Activated T-cell treated with anti-CD3 and anti-CD28 coated beads, Interleukin-2, amount 50 U/mL, for 4 hours (primary cell): ENCODE data around the gene CDR2L. TPM values are rescaled to one million over a fixed set of nuclear protein-coding genes. Genes with fewer than 3 reads are reported as not detected.
"Not testable (repeated sequence)": the region's sequence is repeated elsewhere in the genome, so short reads cannot be mapped to it uniquely, and the experiment has no call there.

Experiments
- ATAC-seq, 2 donors: fragments of 200-7000 bp; cut with Tn5 transposase; one replicate each; pipeline ENCODE4 v1.10.0; 2021
- DNase-seq: peaks from one replicate; pipeline ENCODE4 v3.0.0-alpha.2; 2020
- H3K27me3 Mint-ChIP-seq: one replicate; pipeline ENCODE4 v1.8.0; 2021; ENCODE audit warnings: low read depth, mixed read lengths
- H3K36me3 Mint-ChIP-seq: one replicate; pipeline ENCODE4 v1.8.0; 2022; ENCODE audit warnings: mixed read lengths; ENCODE audit not compliant: insufficient read depth
- H3K4me1 Mint-ChIP-seq: one replicate; pipeline ENCODE4 v1.8.0; 2021; ENCODE audit warnings: low read depth, mixed read lengths
- H3K4me3 Mint-ChIP-seq: one replicate; pipeline ENCODE4 v1.8.0; 2021; ENCODE audit warnings: mild to moderate bottlenecking, moderate library complexity, mixed read lengths
- H3K9me3 Mint-ChIP-seq: one replicate; pipeline ENCODE4 v1.8.0; 2021; ENCODE audit warnings: mixed read lengths
- total RNA-seq, 3 donors: library from RNA; stranded (reverse); gene quantifications; one replicate each; pipeline ENCODE4 v1.2.1, GENCODE V29; 2021

The CDR2L gene
- total RNA-seq, 3 donors from 2014 or later: 0.84 to 1.3 (median 1.0) TPM

- peaks cover 10% of the 10 kb centered on the region for H3K4me1 Mint-ChIP-seq
- H3K4me3 Mint-ChIP-seq: no peak overlapping the region
- no peaks in the 10 kb centered on the region for H3K27me3 Mint-ChIP-seq
Measured at GRCh38 chr17:75024686-75025397, 37.4 kb downstream of the CDR2L start.

GRCh38 chr17:75025398-75025734 is 37.9 kb downstream of the CDR2L start:
- H3K9me3 Mint-ChIP-seq, ATAC-seq, H3K27me3 Mint-ChIP-seq, DNase-seq, H3K4me3 Mint-ChIP-seq: not testable (repeated sequence)
- H3K4me1 Mint-ChIP-seq: peaks cover 11% of the 10 kb centered on the region
- H3K36me3 Mint-ChIP-seq: peaks cover 25% of the 10 kb centered on the region

More at GRCh38 chr17:75024686-75025397, 37.4 kb downstream of the CDR2L start:
- ATAC-seq (peak; percentile 37 to 65), DNase-seq (no peak)
- Mint-ChIP-seq H3K9me3 (no peaks in the 10 kb centered on the region), H3K36me3 (peaks cover 28% of the 10 kb centered on the region)

- Mint-ChIP-seq H3K36me3 (peaks cover 13% of the 10 kb centered on the region), H3K4me1 (peaks cover 15% of the 10 kb centered on the region)
- not testable (repeated sequence) for H3K27me3 Mint-ChIP-seq, ATAC-seq, H3K9me3 Mint-ChIP-seq, H3K4me3 Mint-ChIP-seq, DNase-seq
Measured at GRCh38 chr17:75026650-75027049, 39.2 kb downstream of the CDR2L start.

- Mint-ChIP-seq H3K27me3 (peaks cover 2% of the 10 kb centered on the region), H3K4me1 (peaks cover 31% of the 10 kb centered on the region), H3K4me3 (no peak overlapping the region), H3K9me3 (no peaks in the 10 kb centered on the region), H3K36me3 (no peaks in the 10 kb centered on the region)
- no peak for ATAC-seq
- DNase-seq: no peak
Measured at GRCh38 chr17:75030161-75030560, 42.7 kb downstream of the CDR2L start.

- H3K4me3 Mint-ChIP-seq: peak overlapping the region; percentile 74
- H3K27me3 Mint-ChIP-seq: peaks cover 2% of the 10 kb centered on the region
- no peak for ATAC-seq
- no peaks in the 10 kb centered on the region for H3K36me3 Mint-ChIP-seq
- H3K9me3 Mint-ChIP-seq: no peaks in the 10 kb centered on the region
- H3K4me1 Mint-ChIP-seq: peaks cover 40% of the 10 kb centered on the region
- peak; percentile 45 for DNase-seq
Measured at GRCh38 chr17:75031972-75032719, 44.7 kb downstream of the CDR2L start.

GRCh38 chr17:75032720-75033280 is 45.4 kb downstream of the CDR2L start:
- peak overlapping the region; percentile 74 for H3K4me3 Mint-ChIP-seq
- ATAC-seq (no peak), DNase-seq (no peak)
- H3K36me3 Mint-ChIP-seq: no peaks in the 10 kb centered on the region
- peaks cover 44% of the 10 kb centered on the region for H3K4me1 Mint-ChIP-seq
- peaks cover 2% of the 10 kb centered on the region for H3K27me3 Mint-ChIP-seq
- H3K9me3 Mint-ChIP-seq: no peaks in the 10 kb centered on the region

GRCh38 chr17:75033346-75034235 is 46.2 kb downstream of the CDR2L start:
- Mint-ChIP-seq H3K9me3 (no peaks in the 10 kb centered on the region), H3K27me3 (peaks cover 2% of the 10 kb centered on the region), H3K36me3 (peaks cover 3% of the 10 kb centered on the region), H3K4me1 (peaks cover 44% of the 10 kb centered on the region), H3K4me3 (peak overlapping the region; percentile 92)
- DNase-seq (peak; percentile 85), ATAC-seq (peak; percentile 38 to 41)

- Mint-ChIP-seq H3K4me3 (peak overlapping the region; percentile 92), H3K4me1 (peaks cover 44% of the 10 kb centered on the region), H3K36me3 (peaks cover 7% of the 10 kb centered on the region), H3K27me3 (peaks cover 2% of the 10 kb centered on the region), H3K9me3 (no peaks in the 10 kb centered on the region)
- ATAC-seq: peak; percentile 67 to 69
- DNase-seq: peak; percentile 80
Measured at GRCh38 chr17:75034236-75034908, 46.9 kb downstream of the CDR2L start.

- Mint-ChIP-seq H3K9me3 (no peaks in the 10 kb centered on the region), H3K27me3 (peaks cover 2% of the 10 kb centered on the region), H3K36me3 (peaks cover 15% of the 10 kb centered on the region), H3K4me1 (peaks cover 38% of the 10 kb centered on the region), H3K4me3 (peak overlapping the region; percentile 52)
- peak; percentile 80 for DNase-seq
- ATAC-seq: peak; percentile 58 to 63
Measured at GRCh38 chr17:75036643-75037268, 49.3 kb downstream of the CDR2L start.

- peaks cover 20% of the 10 kb centered on the region for H3K36me3 Mint-ChIP-seq
- ATAC-seq: no peak
- H3K4me1 Mint-ChIP-seq: peaks cover 26% of the 10 kb centered on the region
- no peak for DNase-seq
- no peak overlapping the region for H3K4me3 Mint-ChIP-seq
- peaks cover 2% of the 10 kb centered on the region for H3K27me3 Mint-ChIP-seq
- H3K9me3 Mint-ChIP-seq: no peaks in the 10 kb centered on the region
Measured at GRCh38 chr17:75039238-75039637, 51.8 kb downstream of the CDR2L start.

GRCh38 chr17:75041656-75042280 is 54.3 kb downstream of the CDR2L start:
- H3K9me3 Mint-ChIP-seq: no peaks in the 10 kb centered on the region
- no peaks in the 10 kb centered on the region for H3K27me3 Mint-ChIP-seq
- peaks cover 20% of the 10 kb centered on the region for H3K36me3 Mint-ChIP-seq
- ATAC-seq (no peak), DNase-seq (no peak)
- H3K4me1 Mint-ChIP-seq: peaks cover 31% of the 10 kb centered on the region
- H3K4me3 Mint-ChIP-seq: no peak overlapping the region

- Mint-ChIP-seq H3K36me3 (peaks cover 15% of the 10 kb centered on the region), H3K4me1 (peaks cover 36% of the 10 kb centered on the region)
- H3K27me3 Mint-ChIP-seq, H3K9me3 Mint-ChIP-seq, H3K4me3 Mint-ChIP-seq, DNase-seq, ATAC-seq: not testable (repeated sequence)
Measured at GRCh38 chr17:75043789-75044188, 56.4 kb downstream of the CDR2L start.

GRCh38 chr17:75044716-75045115 is 57.3 kb downstream of the CDR2L start:
- H3K4me3 Mint-ChIP-seq: peak overlapping the region; percentile 98
- no peaks in the 10 kb centered on the region for H3K27me3 Mint-ChIP-seq
- H3K9me3 Mint-ChIP-seq: no peaks in the 10 kb centered on the region
- ATAC-seq (no peak), DNase-seq (no peak)
- peaks cover 42% of the 10 kb centered on the region for H3K4me1 Mint-ChIP-seq
- H3K36me3 Mint-ChIP-seq: peaks cover 11% of the 10 kb centered on the region
